HEK293 (cell line): ENCODE measurements around the gene CLCF1.

Source experiments
- ATF2 ChIP-seq: fragments of 450-650 bp; formaldehyde crosslinking; IDR thresholded peaks from 2 replicates; pipeline ENCODE4 v1.5.1; 2016; ENCODE audit warnings: missing biosample characterization, missing genetic modification characterization, low read depth
- CTCF ChIP-seq: fragments of 450-650 bp; formaldehyde crosslinking; IDR thresholded peaks from 2 replicates; pipeline ENCODE4 v1.5.1; 2016; ENCODE audit warnings: missing biosample characterization, missing genetic modification characterization
- PRDM1 ChIP-seq: fragments of 450-650 bp; formaldehyde crosslinking; IDR thresholded peaks from 2 replicates; pipeline ENCODE4; 2016; ENCODE audit warnings: missing biosample characterization, missing genetic modification characterization
- ZBTB1 ChIP-seq: fragments of 450-650 bp; formaldehyde crosslinking; IDR thresholded peaks from 2 replicates; pipeline ENCODE4 v1.5.1; 2016; ENCODE audit warnings: missing biosample characterization, missing genetic modification characterization
- ZNF132 ChIP-seq: fragments of 450-650 bp; formaldehyde crosslinking; IDR thresholded peaks from 2 replicates; pipeline ENCODE4 v1.5.1; 2017; ENCODE audit warnings: missing biosample characterization, missing genetic modification characterization, borderline replicate concordance
- ZNF18 ChIP-seq: fragments of 450-650 bp; formaldehyde crosslinking; IDR thresholded peaks from 2 replicates; pipeline ENCODE4 v1.5.1; 2016; ENCODE audit warnings: missing biosample characterization, missing genetic modification characterization
- ZNF449 ChIP-seq: fragments of 450-650 bp; formaldehyde crosslinking; IDR thresholded peaks from 2 replicates; pipeline ENCODE4 v1.5.1; 2017; ENCODE audit warnings: missing biosample characterization, mild to moderate bottlenecking, missing genetic modification characterization, moderate library complexity
- ZNF48 ChIP-seq: fragments of 450-650 bp; formaldehyde crosslinking; IDR thresholded peaks from 2 replicates; pipeline ENCODE4 v1.5.1; 2016; ENCODE audit warnings: missing biosample characterization, missing genetic modification characterization

- TF ChIP-seq ZBTB1 (tag by site-specific recombination) (no peak), PRDM1 (no peak), ZNF132 (no peak), ZNF449 (no peak), CTCF (tag by site-specific recombination) (no peak), ZNF18 (tag by site-specific recombination) (no peak), ATF2 (no peak), ZNF48 (no peak)
Measured at GRCh38 chr11:67387069-67387468, 13.7 kb upstream of the CLCF1 start.
